Endometrial microvascular endothelial cells (primary cell): ENCODE results near the gene CEP55. TPM values are rescaled to one million over a fixed set of nuclear protein-coding genes. Genes with fewer than 3 reads are reported as not detected.

Experiments used
- in situ Hi-C: cut with HindIII; loops from 2 replicates; pipeline ENCODE4 v1.10.0; 2017; ENCODE audit warnings: low sequenced_read_pairs, low pct_unique_long_range_greater_than_20kb; ENCODE audit errors: inconsistent ontology term
- total RNA-seq: library from RNA; depleted of rRNA; stranded (reverse); fragments of >200 nt; gene quantifications from one replicate; pipeline ENCODE4 v1.2.3, GENCODE V29; 2015; ENCODE audit errors: inconsistent ontology term

The CEP55 gene
- total RNA-seq, 1 donor from 2014 or later = 72.3 TPM

GRCh38 chr10:93552780-93553179 lies 56.4 kb downstream of the CEP55 start:
- in situ Hi-C loops = no loop called here

GRCh38 chr10:93553482-93554315 lies 57.3 kb downstream of the CEP55 start:
- in situ Hi-C loops = no loop called here

GRCh38 chr10:93554316-93554663 lies 57.9 kb downstream of the CEP55 start:
- in situ Hi-C loops = no loop called here

- in situ Hi-C loops = no loop called here
Measured at GRCh38 chr10:93554760-93555432, 58.5 kb downstream of the CEP55 start.

- in situ Hi-C loops = no loop called here
Measured at GRCh38 chr10:93559490-93559889, 63.1 kb downstream of the CEP55 start.

GRCh38 chr10:93560541-93560940 lies 64.1 kb downstream of the CEP55 start:
- in situ Hi-C loops = no loop called here

- in situ Hi-C loops = no loop called here
Measured at GRCh38 chr10:93565446-93565845, 69.0 kb downstream of the CEP55 start.

- in situ Hi-C loops = no loop called here
Measured at GRCh38 chr10:93566435-93567276, 70.2 kb downstream of the CEP55 start, which contains the start of gene FFAR4. Gene FFAR4 (plus strand): TSS chr10:93566665. CDS start chr10:93566721, 56 bp downstream.

GRCh38 chr10:93567277-93568104 lies 71.1 kb downstream of the CEP55 start:
- in situ Hi-C loops = no loop called here

GRCh38 chr10:93568105-93568390 lies 71.6 kb downstream of the CEP55 start:
- in situ Hi-C loops = no loop called here

- in situ Hi-C loops = no loop called here
Measured at GRCh38 chr10:93570383-93570782, 74.0 kb downstream of the CEP55 start.

GRCh38 chr10:93572606-93573005 lies 76.2 kb downstream of the CEP55 start:
- in situ Hi-C loops = no loop called here

GRCh38 chr10:93573051-93573909 lies 76.9 kb downstream of the CEP55 start:
- in situ Hi-C loops = no loop called here

- in situ Hi-C loops = no loop called here
Measured at GRCh38 chr10:93573924-93574323, 77.5 kb downstream of the CEP55 start.

- in situ Hi-C loops = no loop called here
Measured at GRCh38 chr10:93576888-93577287, 80.5 kb downstream of the CEP55 start.

- in situ Hi-C loops = no loop called here
Measured at GRCh38 chr10:93577565-93577964, 81.2 kb downstream of the CEP55 start.
